Fibroblast of villous mesenchyme (primary cell): ENCODE data around the gene MYCL. TPM values are rescaled to one million over a fixed set of nuclear protein-coding genes. Genes with fewer than 3 reads are reported as not detected.
"Not testable (repeated sequence)": the region's sequence is repeated elsewhere in the genome, so short reads cannot be mapped to it uniquely, and the experiment has no call there.

Source experiments
- DNase-seq: peaks from one replicate; pipeline ENCODE4 v3.0.0-alpha.2; 2010; ENCODE audit warnings: low read depth
- H3K4me3 ChIP-seq: 2 replicates; pipeline ENCODE4 v1.5.1; 2011; ENCODE audit warnings: low read depth, mild to moderate bottlenecking, low read length
- total RNA-seq: library from RNA; depleted of rRNA; stranded (reverse); fragments of >200 nt; gene quantifications from 2 replicates; pipeline ENCODE4 v1.2.3, GENCODE V29; 2012
- TF ChIP-seq, protein P1 (sequence below): IDR thresholded peaks from 2 replicates; pipeline ENCODE4 v1.5.1; 2012; ENCODE audit warnings: low read depth, mild to moderate bottlenecking, low read length; ENCODE audit not compliant: insufficient read depth

MYCL gene
- total RNA-seq, 1 donor = not detected

DNA sequence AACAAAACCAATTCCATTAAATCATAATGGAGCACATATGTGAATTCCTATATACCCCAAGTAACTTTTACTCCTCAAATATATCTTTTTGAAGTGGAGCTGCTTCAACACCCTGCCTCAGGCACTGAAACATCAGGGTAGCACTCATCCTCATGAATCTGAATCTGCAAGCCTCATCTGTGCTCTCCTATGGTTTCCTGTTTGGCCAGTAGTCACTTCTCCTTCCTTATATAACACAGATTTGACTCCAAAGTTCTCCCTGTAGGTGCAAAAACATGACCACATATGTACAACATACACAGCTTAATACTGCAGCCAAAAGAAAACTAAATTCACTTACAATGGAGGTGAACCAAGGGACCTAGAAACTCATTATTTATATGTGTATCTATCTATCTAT lies 25.6 kb downstream of the MYCL start:
- no peak overlapping the region for H3K4me3 ChIP-seq
- TF ChIP-seq, protein P1, sequence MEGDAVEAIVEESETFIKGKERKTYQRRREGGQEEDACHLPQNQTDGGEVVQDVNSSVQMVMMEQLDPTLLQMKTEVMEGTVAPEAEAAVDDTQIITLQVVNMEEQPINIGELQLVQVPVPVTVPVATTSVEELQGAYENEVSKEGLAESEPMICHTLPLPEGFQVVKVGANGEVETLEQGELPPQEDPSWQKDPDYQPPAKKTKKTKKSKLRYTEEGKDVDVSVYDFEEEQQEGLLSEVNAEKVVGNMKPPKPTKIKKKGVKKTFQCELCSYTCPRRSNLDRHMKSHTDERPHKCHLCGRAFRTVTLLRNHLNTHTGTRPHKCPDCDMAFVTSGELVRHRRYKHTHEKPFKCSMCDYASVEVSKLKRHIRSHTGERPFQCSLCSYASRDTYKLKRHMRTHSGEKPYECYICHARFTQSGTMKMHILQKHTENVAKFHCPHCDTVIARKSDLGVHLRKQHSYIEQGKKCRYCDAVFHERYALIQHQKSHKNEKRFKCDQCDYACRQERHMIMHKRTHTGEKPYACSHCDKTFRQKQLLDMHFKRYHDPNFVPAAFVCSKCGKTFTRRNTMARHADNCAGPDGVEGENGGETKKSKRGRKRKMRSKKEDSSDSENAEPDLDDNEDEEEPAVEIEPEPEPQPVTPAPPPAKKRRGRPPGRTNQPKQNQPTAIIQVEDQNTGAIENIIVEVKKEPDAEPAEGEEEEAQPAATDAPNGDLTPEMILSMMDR = no peak
- DNase-seq = no peak

DNA sequence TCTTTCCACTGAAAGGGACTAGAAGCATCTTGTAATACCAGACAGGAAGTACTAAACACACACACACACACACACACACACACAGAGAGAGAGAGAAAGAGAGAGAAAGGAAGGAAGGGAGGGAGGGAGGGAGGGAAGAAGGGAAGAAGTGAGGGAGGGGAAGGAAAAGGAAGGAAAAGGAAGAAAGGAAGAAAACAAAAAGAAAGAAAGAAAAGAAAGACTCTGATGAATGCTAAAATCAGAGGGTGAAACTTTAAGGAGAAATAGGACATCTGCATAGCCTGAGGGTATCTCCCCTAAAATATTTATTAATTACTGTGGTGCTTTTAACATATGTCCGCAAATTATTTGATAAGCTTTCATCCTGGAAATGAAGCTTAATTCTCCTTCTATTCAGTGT lies 29.0 kb downstream of the MYCL start:
- TF ChIP-seq, protein P1 = no peak
- DNase-seq = no peak
- H3K4me3 ChIP-seq = no peak overlapping the region

DNA sequence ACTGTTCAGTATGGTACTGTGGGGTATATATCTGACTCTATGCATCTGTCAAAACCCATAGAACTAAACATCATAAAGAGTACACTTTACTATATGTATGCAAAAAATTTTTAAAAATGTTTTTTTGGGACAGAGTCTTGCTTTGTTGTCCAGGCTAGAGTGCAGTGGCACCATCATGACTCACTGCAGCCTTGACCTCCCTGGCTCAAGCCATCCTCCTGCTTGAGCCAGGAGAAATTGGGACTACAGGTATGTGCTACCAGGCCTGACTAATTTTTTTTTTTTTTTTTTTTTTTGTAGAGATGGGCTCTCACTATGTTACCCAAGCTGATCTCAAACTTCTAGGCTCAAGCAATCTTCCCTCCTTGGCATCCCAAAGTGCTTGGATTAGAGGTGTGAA lies 29.9 kb downstream of the MYCL start:
- H3K4me3 ChIP-seq = no peak overlapping the region
- DNase-seq = no peak
- TF ChIP-seq, protein P1 = no peak

DNA sequence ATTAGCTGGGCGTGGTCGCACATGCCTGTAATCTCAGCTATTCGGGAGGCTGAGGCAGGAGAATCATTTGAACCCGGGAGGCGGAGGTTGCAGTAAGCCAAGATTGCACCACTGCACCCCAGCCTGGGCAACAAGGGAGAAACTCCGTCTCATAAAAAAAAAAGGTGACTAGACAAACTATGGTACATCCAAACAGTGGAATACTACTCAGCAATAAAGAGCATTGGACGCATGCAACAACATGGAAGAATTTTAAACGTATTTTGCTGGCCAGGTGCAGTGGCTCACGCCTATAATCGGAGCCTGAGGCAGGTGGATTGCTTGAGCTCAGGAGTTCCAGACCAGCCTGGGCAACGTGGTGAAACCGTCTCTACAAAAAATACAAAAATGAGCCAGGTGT lies 30.7 kb downstream of the MYCL start:
- H3K4me3 ChIP-seq, DNase-seq: not testable (repeated sequence)

DNA sequence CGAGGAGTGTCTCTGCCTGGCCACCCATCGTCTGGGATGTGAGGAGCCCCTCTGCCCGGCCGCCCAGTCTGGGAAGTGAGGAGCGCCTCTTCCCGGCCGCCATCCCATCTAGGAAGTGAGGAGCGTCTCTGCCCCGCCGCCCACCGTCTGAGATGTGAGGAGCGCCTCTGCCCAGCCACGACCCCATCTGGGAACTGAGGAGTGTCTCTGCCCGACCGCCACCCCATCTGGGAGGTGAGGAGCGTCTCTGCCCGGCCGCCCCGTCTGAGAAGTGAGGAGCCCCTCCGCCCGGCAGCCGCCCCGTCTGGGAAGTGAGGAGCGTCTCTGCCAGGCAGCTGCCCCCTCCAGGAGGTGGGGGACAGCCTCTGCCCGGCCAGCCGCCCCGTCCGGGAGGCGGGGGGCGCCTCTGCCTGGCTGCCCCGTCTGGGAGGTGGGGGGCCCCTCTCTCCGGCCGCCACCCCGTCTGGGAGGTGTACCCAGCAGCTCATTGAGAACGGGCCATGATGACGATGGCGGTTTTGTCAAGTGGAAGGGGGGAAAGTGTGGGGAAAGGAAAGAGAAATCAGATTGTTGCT lies 32.1 kb downstream of the MYCL start:
- not testable (repeated sequence) for H3K4me3 ChIP-seq, DNase-seq

DNA sequence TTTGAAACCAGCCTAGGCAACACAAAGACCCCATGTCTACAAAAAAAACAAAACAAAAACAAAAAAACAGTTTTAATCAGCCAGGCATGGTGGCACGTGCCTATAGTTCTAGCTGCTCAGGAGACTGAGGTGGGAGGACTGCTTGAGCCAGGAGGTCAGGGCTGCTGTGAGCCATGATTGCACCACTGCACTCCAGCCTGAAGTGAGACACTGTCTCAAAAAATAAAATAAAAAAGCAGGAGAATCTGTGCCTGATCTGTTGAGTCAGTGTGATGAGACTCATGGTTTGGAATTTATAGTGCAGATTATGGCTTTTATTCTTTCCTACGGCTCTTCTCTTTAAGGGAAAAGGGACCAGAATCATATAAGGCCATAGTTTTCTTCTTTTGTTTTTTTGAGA lies 35.0 kb downstream of the MYCL start:
- H3K4me3 ChIP-seq = no peak overlapping the region
- TF ChIP-seq, protein P1 = no peak
- DNase-seq = peak; percentile 79

DNA sequence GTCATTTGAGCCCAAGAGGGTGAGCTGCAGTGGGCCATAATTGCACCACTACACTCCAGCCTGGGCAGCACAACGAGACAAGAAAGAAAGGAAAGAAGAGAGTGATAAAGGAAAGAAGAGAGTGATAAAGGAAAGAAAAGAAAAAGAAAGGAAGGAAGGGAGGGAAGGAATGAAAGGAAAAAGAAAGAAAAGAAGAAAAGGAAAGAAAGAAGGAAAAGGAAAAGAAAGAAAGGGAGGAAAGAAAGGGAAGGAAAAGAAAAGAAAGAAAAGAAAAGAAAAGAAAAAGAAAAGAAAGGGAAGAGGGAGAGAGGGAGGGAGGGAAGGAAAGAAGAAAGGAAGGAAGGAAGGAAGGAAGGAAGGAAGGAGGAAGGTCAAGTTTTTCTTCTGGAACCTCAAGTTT lies 36.0 kb downstream of the MYCL start:
- no peak overlapping the region for H3K4me3 ChIP-seq
- DNase-seq = no peak
- TF ChIP-seq, protein P1 = no peak

DNA sequence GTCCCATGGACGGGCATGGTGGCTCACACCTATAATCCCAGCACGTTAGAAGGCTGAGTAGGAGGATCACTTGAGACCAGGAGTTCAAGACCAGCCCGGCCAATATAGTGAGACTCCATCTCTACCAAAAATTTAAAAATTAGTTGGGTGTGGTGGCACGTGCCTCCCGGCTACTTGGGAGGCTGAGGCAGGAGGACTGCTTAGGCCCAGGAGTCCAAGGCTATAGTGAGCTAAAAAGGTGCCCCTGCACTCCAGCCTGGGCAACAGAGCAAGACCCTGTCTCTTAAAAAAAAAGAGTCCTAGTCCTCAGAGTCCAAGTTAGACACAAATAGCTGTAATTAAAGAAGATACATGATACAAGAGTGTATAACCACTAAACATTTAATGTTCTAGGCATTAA lies 38.5 kb downstream of the MYCL start:
- no peak for DNase-seq
- no peak overlapping the region for H3K4me3 ChIP-seq
- TF ChIP-seq, protein P1 = no peak
